ENCODE data around the gene TFAP2C. TPM values are rescaled to one million over a fixed set of nuclear protein-coding genes. Genes with fewer than 3 reads are reported as not detected.

Gene TFAP2C
- total and polyA plus RNA-seq, 8 donors, result 0.19 to 1.6 (median 0.49) TPM

DNA sequence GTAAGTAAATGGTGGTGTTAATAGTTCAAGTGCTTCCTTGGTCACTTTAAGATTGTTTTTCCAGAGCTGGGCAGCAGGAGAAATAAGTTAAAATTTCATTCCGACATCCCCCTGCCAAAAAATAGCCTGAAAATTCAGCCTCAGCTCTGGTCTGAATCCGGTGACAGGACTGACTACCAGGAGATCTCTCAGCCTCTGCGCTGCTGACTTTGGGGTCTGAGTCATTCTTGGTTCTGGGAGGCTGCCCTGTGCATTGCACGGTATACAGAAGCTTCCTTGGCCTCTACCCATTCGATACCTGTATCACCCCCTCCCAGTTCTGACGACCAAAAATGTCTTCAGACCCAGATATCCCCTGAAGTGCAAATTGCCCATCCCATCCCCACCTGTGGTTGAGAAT lies 36.3 kb upstream of the TFAP2C start:
- FAIRE-seq (no peak), DNase-seq (no peak), ATAC-seq (no peak)
- H3K36me3 ChIP-seq, result no peaks in the 10 kb centered on the region
- no peaks in the 10 kb centered on the region for H3K27me3 ChIP-seq
- intact Hi-C loops (cut with DNase I), result no loop called here
- TF ChIP-seq, protein P1, sequence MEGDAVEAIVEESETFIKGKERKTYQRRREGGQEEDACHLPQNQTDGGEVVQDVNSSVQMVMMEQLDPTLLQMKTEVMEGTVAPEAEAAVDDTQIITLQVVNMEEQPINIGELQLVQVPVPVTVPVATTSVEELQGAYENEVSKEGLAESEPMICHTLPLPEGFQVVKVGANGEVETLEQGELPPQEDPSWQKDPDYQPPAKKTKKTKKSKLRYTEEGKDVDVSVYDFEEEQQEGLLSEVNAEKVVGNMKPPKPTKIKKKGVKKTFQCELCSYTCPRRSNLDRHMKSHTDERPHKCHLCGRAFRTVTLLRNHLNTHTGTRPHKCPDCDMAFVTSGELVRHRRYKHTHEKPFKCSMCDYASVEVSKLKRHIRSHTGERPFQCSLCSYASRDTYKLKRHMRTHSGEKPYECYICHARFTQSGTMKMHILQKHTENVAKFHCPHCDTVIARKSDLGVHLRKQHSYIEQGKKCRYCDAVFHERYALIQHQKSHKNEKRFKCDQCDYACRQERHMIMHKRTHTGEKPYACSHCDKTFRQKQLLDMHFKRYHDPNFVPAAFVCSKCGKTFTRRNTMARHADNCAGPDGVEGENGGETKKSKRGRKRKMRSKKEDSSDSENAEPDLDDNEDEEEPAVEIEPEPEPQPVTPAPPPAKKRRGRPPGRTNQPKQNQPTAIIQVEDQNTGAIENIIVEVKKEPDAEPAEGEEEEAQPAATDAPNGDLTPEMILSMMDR (IDR thresholded peaks at IDR 0.05), result no peak
- no peaks in the 10 kb centered on the region for H3K9me3 ChIP-seq
- no peak overlapping the region for H3K27ac ChIP-seq
- H3K4me1 ChIP-seq, result no peaks in the 10 kb centered on the region
- no peak overlapping the region for H3K4me3 ChIP-seq
- WGBS, 2 donors, result 53 to 62% methylated on average over 6 of the region's 6 CpGs

DNA sequence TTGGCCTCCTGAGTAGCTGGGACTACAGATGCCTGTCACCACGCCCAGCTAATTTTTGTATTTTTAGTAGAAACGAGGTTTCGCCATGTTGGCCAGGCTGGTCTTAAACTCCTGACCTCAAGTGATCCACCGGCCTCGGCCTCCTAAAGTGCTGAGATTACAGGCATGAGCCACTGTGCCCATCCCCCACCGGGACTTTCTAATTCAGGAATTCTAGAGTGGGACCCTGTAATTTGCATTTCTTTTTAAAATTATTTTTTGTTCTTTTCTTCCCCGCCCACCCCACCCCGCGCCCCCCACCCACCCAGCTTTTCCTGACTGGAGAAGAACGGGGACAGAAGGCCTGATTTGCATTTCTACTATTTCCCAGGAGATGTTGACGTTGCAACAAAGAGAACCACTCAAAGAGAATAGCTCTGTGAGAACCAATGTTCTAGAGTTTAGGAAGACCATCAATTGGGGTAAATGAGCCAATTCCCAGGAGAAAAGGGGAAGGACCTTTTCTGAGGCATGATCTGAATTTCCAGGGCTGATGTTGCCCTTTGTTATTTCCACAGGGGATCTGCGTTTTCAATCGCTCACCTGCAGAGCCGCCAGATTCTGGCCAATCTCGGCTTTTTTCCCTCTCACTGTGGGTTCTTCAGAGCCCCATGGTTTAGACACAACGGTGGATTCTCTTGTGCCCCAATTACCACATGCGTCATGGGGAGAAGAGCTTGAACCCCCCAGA lies 33.2 kb upstream of the TFAP2C start:
- intact Hi-C loops (cut with DNase I), result no loop called here
- Histone ChIP-seq H3K27ac (no peak overlapping the region), H3K9me3 (no peaks in the 10 kb centered on the region), H3K4me3 (no peak overlapping the region), H3K4me1 (no peaks in the 10 kb centered on the region), H3K27me3 (no peaks in the 10 kb centered on the region), H3K36me3 (no peaks in the 10 kb centered on the region)
- 61% methylated on average over 17 of the region's 17 CpGs for WGBS, 2 donors
- FAIRE-seq (no peak), DNase-seq (no peak), ATAC-seq (no peak)
- TF ChIP-seq, protein P1 (IDR thresholded peaks at IDR 0.05), result no peak

DNA sequence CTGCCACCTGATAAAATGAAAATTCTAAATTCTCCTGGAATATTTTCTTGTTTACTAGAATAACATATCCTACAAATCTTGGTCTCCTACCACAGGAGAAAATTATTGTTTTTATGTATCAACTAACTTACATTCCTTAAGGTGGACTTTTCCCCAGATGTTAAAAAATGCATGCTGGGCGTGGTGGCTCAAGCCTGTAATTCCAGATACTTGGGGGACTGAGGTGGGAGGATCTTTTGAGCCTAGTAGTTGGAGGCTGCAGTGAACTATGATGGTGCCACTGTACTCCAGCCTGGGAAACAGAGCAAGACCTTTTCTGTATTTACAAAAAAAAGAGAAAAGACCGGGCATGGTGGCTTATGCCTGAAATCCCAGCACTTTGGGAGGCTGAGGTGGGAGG lies 27.9 kb upstream of the TFAP2C start:
- H3K27me3 ChIP-seq, result no peaks in the 10 kb centered on the region
- H3K27ac ChIP-seq, result no peak overlapping the region
- DNase-seq (no peak), ATAC-seq (no peak), FAIRE-seq (no peak)
- intact Hi-C loops (cut with DNase I), result no loop called here
- WGBS, 2 donors, result 44 to 56% methylated on average over 2 of the region's 2 CpGs
- H3K36me3 ChIP-seq, result no peaks in the 10 kb centered on the region
- H3K4me3 ChIP-seq, result no peak overlapping the region
- no peaks in the 10 kb centered on the region for H3K4me1 ChIP-seq
- TF ChIP-seq, protein P1 (IDR thresholded peaks at IDR 0.05), result no peak
- no peaks in the 10 kb centered on the region for H3K9me3 ChIP-seq

DNA sequence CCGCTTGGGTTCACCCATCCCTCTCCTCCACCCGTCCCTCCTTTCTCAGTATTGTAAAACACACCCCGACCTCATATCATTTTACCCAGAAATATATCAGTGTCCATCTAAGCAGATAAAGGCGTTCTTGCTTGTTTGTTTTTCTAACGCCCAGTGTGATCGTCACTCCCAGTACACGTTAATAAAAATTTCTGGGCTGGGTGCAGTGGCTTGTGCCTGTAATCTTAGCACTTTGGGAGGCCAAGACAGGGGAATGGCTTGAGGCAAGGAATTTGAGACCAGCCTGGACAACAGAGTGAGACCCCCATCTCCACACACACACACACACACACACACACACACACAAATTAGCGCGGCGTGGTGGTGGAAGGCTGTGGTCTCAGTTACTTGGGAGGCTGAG lies 24.4 kb upstream of the TFAP2C start:
- H3K4me1 ChIP-seq, result no peaks in the 10 kb centered on the region
- intact Hi-C loops (cut with DNase I), result no loop called here
- 60 to 68% methylated on average over 10 of the region's 10 CpGs for WGBS, 2 donors
- H3K36me3 ChIP-seq, result no peaks in the 10 kb centered on the region
- TF ChIP-seq, protein P1 (IDR thresholded peaks at IDR 0.05), result no peak
- H3K27me3 ChIP-seq, result no peaks in the 10 kb centered on the region
- no peak overlapping the region for H3K4me3 ChIP-seq
- no peaks in the 10 kb centered on the region for H3K9me3 ChIP-seq
- no peak for ATAC-seq
- no peak overlapping the region for H3K27ac ChIP-seq
- FAIRE-seq, result no peak
- DNase-seq, result no peak

DNA sequence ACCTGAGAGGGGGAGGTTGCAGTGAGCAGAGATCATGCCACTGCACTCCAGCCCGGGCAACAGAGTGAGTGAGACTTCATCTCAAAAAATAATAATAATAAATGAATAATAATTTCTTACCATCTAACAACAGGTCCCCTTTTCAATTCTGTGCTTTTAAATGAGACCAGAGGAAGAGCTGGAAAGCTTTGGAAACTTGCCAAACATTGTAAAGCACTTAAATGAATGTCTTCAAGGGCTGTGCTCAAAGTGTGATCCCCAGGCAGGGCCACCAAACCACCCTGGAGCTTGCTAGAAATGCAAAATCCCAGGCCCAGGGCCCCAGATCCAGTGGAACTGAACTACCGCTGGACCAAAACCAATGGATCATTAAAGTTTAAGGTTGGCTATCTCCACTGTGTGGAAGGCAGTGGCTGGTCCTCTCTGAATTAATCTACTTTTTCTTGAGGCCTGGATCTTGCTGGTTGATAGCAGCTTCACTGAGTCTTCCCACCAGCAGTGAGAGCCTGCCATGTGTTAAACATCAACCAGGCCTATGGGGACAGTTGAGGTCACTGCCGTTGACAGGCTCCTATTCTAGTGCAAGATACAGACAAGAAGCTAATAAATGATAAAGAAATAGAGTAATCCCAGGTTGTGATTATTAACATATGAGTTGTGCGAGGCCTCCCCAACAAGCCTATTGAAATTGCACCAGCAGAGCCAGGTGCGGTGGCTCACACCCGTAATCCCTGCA lies 23.7 kb upstream of the TFAP2C start:
- FAIRE-seq (no peak), ATAC-seq (no peak)

More for the DNA sequence above, 23.7 kb upstream of the TFAP2C start:
- intact Hi-C loops (cut with DNase I), result no loop called here
- 67 to 76% methylated on average over 6 of the region's 6 CpGs for WGBS, 2 donors
- Histone ChIP-seq H3K4me3 (no peak overlapping the region), H3K36me3 (no peaks in the 10 kb centered on the region), H3K27me3 (no peaks in the 10 kb centered on the region), H3K4me1 (no peaks in the 10 kb centered on the region), H3K9me3 (no peaks in the 10 kb centered on the region), H3K27ac (no peak overlapping the region)
- no peak for DNase-seq
- TF ChIP-seq, protein P1 (IDR thresholded peaks at IDR 0.05), result no peak
